Bronchial epithelial cell (primary cell): ENCODE data around the gene ATF7. TPM values are rescaled to one million over a fixed set of nuclear protein-coding genes. Genes with fewer than 3 reads are reported as not detected.

Source experiments
- DNase-seq: peaks from one replicate; pipeline ENCODE4 v3.0.0-alpha.2; 2010; ENCODE audit warnings: low read depth
- FAIRE-seq: peaks from 2 replicates; lab custom pipeline; 2011; peaks lifted over from hg19 to GRCh38; lab: Jason Lieb, UNC
- H3K27me3 ChIP-seq: 2 replicates; pipeline ENCODE4 v1.5.1; 2011; ENCODE audit warnings: low read length; ENCODE audit not compliant: control insufficient read depth, insufficient read depth
- H3K36me3 ChIP-seq: 2 replicates; pipeline ENCODE4 v1.5.1; 2011; ENCODE audit warnings: low read length; ENCODE audit not compliant: control insufficient read depth, insufficient read depth
- H3K4me3 ChIP-seq: 2 replicates; pipeline ENCODE4 v1.5.1; 2011; ENCODE audit warnings: mild to moderate bottlenecking, low read depth, low read length, control low read depth
- total RNA-seq: library from RNA; depleted of rRNA; stranded (reverse); fragments of >200 nt; gene quantifications from 2 replicates; pipeline ENCODE4 v1.2.1, GENCODE V29; 2014
- TF ChIP-seq, protein P1 (sequence below): IDR thresholded peaks from 2 replicates; pipeline ENCODE4 v1.5.1; 2011; ENCODE audit warnings: mild to moderate bottlenecking, moderate library complexity, low read length, control low read depth, inconsistent platforms; ENCODE audit not compliant: insufficient read depth, severe bottlenecking

The ATF7 gene
- total RNA-seq, 1 donor from 2014 or later = 5.3 TPM

DNA sequence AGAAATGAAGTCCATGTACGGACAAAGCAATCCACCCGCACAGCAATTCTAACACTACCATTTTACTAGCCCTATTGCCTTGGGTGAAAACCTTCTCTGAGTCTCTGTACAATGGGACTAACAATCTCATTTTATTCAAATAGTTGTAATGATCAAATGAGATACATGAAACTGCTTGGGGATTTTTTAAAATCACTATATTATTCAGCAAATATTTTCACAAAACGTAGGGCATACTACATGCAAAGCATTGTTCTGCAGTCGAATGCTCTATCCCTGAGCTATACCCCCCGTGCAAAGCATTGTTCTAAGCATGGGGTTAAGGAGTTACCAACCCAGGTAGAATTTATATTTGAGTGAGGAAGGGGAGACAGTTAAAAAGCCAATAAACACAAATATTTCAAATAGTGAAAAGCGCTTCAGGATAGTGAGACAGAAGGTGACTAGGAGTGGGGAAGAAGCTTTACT lies 554 bp upstream of the ATF7 start:
- TF ChIP-seq, protein P1, sequence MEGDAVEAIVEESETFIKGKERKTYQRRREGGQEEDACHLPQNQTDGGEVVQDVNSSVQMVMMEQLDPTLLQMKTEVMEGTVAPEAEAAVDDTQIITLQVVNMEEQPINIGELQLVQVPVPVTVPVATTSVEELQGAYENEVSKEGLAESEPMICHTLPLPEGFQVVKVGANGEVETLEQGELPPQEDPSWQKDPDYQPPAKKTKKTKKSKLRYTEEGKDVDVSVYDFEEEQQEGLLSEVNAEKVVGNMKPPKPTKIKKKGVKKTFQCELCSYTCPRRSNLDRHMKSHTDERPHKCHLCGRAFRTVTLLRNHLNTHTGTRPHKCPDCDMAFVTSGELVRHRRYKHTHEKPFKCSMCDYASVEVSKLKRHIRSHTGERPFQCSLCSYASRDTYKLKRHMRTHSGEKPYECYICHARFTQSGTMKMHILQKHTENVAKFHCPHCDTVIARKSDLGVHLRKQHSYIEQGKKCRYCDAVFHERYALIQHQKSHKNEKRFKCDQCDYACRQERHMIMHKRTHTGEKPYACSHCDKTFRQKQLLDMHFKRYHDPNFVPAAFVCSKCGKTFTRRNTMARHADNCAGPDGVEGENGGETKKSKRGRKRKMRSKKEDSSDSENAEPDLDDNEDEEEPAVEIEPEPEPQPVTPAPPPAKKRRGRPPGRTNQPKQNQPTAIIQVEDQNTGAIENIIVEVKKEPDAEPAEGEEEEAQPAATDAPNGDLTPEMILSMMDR = no peak
- no peak for FAIRE-seq
- Histone ChIP-seq H3K4me3 (peak overlapping the region; percentile 62), H3K36me3 (no peaks in the 10 kb centered on the region), H3K27me3 (no peaks in the 10 kb centered on the region)
- DNase-seq = no peak

DNA sequence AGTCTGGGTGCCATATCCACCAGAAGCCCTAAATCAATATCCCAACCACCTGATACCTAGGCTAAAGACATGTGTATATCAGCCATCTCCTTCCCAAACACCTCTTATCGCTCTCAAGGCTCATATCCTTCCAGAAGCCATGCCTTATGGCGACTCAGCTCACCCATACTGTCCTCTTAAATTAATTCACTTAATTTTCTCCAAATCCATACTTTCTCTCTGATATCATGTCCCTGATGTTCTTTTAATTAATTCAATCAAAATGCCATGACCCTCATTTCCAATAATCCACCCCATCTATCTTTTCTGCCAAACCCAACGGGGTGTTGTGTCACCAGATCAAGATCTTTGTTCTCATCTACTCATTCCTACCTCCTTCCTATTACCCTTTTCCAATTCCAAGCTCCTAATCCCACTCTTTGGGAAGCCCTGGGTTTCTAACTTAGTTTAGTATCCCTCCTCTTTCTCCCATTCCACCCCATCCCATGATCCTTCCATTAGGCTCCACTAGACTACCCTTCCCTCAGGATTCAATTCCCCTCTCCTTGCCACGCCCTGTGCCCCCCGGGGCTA lies 723 bp downstream of the ATF7 start:
- no peaks in the 10 kb centered on the region for H3K27me3 ChIP-seq
- FAIRE-seq (no peak), DNase-seq (no peak)
- TF ChIP-seq, protein P1 = no peak
- no peaks in the 10 kb centered on the region for H3K36me3 ChIP-seq
- peak overlapping the region; percentile 62 for H3K4me3 ChIP-seq

DNA sequence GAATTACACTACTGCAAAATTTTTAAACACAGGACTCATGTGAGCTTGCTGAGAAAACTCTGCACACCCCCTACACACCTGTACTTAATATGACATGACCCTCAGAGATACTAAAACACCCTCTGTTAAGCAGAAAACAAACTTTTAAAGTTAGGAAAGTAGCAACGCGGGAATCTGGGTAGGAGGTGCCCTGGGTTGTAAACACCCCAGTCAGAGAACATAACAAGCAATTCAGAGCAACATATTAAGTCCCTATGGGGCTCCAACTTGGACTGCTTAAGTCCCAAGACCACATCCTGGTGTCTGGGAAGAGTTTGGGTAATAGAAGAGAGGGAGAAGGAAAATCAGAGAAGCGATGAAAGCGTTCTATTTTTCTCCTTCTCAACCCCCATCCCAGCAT lies 1.2 kb downstream of the ATF7 start:
- Histone ChIP-seq H3K36me3 (no peaks in the 10 kb centered on the region), H3K27me3 (no peaks in the 10 kb centered on the region), H3K4me3 (peak overlapping the region; percentile 62)
- DNase-seq (peak; percentile 15), FAIRE-seq (no peak)
- TF ChIP-seq, protein P1 = no peak

DNA sequence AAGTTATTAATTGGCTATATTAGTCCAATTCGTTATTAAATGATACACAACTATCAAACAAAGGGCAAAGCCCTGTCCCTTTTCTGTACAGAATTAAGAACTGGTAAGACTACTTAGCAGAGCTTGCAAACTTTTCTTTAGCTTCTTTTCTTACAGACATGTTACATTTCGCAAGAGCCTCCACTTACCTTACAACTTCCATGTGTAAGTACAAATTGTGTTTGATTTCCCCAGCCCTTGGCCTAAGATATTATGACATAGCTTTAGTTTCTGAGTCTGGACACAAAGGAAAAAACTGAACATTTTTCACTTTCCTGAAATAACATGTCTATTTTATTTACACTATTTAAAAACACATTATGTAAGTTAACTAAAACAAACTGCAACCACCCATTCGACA lies 1.7 kb downstream of the ATF7 start:
- TF ChIP-seq, protein P1 = no peak
- DNase-seq = peak; percentile 48

DNA sequence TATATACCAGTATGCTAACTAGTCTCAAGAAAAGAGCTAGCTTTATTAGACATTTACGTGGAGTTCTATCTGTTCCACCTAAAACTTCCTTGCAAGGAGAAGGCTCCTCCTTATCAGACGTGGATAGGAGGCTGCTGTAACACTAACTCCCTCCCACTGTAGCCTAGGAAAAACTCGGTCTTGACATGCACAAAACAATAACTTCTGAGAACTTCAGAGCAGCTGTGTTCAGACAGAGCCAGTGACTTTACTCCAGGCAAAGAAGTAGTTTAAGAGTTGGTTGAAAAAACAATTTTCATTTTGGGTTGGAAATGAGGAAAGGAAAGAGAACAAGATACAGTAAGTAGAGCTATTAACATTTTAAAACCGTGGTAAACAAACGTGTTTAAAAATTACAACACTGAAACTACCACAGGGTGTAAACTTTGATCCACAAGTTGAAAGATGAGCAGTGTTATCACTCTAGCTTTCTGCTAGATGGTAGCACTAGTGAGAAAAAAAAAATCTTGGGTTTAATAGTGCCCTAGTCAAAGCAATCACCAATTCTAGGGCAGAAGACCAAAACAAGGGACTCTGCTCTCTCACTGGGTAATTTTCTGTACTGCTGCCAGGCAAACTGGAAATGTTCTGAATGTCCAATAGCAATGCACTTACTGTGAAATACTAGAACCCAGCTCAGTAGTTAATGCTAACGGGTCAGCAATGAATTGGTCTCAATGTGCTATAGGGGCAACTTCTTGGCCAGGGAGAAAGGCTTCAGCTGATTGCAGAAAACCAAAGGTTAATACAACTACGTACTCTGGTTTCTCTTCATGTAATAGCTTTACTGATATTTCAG lies 2.4 kb downstream of the ATF7 start:
- TF ChIP-seq, protein P1 = no peak
- no peaks in the 10 kb centered on the region for H3K36me3 ChIP-seq
- FAIRE-seq (no peak), DNase-seq (peak; percentile 56)
- H3K27me3 ChIP-seq = no peaks in the 10 kb centered on the region
- peak overlapping the region; percentile 62 for H3K4me3 ChIP-seq

More for the DNA sequence above, 1.7 kb downstream of the ATF7 start:
- H3K27me3 ChIP-seq = no peaks in the 10 kb centered on the region
- H3K36me3 ChIP-seq = no peaks in the 10 kb centered on the region
- peak overlapping the region; percentile 62 for H3K4me3 ChIP-seq
- FAIRE-seq = no peak
